Keratinocyte (primary cell): ENCODE results near the gene A3GALT2. TPM values are rescaled to one million over a fixed set of nuclear protein-coding genes. Genes with fewer than 3 reads are reported as not detected.

Experiments
- DNase-seq: peaks from one replicate; pipeline ENCODE4 v3.0.0-alpha.2; 2011; ENCODE audit warnings: low read depth, missing footprints, low spot score
- FAIRE-seq: peaks from 2 replicates; lab custom pipeline; 2011; peaks lifted over from hg19 to GRCh38; lab: Jason Lieb, UNC
- H2AFZ ChIP-seq: 2 replicates; pipeline ENCODE4 v1.6.0; 2012; ENCODE audit warnings: low read length, control low read depth, inconsistent platforms; ENCODE audit not compliant: control insufficient read depth
- H3K27ac ChIP-seq: 2 replicates; pipeline ENCODE4 v1.5.1; 2011; ENCODE audit warnings: low read length; ENCODE audit not compliant: control insufficient read depth, insufficient read depth
- H3K27me3 ChIP-seq: 3 replicates; pipeline ENCODE4 v1.6.0; 2011; ENCODE audit warnings: low read length; ENCODE audit not compliant: control insufficient read depth, insufficient read depth; ENCODE audit errors: extremely low read depth
- H3K36me3 ChIP-seq, 2 experiments: 2 replicates in 1 of 2; 3 replicates in 1 of 2; pipeline ENCODE4 v1.5.1; 2011; ENCODE audit warnings: low read length in 2 of 2, mild to moderate bottlenecking in 1 of 2; ENCODE audit not compliant: control insufficient read depth in 2 of 2, insufficient read depth in 2 of 2; ENCODE audit errors: extremely low read depth in 1 of 2
- H3K4me1 ChIP-seq: 3 replicates; pipeline ENCODE4 v1.5.1; 2011; ENCODE audit warnings: low read length; ENCODE audit not compliant: control insufficient read depth, insufficient read depth; ENCODE audit errors: extremely low read depth
- H3K4me2 ChIP-seq: 3 replicates; pipeline ENCODE4 v1.6.0; 2011; ENCODE audit warnings: low read depth, low read length; ENCODE audit not compliant: control insufficient read depth, insufficient read depth; ENCODE audit errors: extremely low read depth
- H3K4me3 ChIP-seq, 3 experiments: fragments of 200-600 bp in 1 of 3; sonication (generic) in 1 of 3; 2 replicates in 2 of 3; 3 replicates in 1 of 3; pipeline ENCODE4 v1.5.1; 2011 to 2016; ENCODE audit warnings: low read length in 3 of 3, mild to moderate bottlenecking in 3 of 3, control low read depth in 2 of 3, inconsistent platforms in 1 of 3, low read depth in 1 of 3, mixed read lengths in 1 of 3, mixed run types in 1 of 3, moderate library complexity in 1 of 3; ENCODE audit not compliant: control insufficient read depth in 2 of 3, insufficient read depth in 2 of 3; ENCODE audit errors: extremely low read depth in 1 of 3
- H3K79me2 ChIP-seq: 2 replicates; pipeline ENCODE4 v1.6.0; 2012; ENCODE audit warnings: low read length; ENCODE audit not compliant: control insufficient read depth, insufficient read depth
- H3K9ac ChIP-seq: 3 replicates; pipeline ENCODE4 v1.6.0; 2011; ENCODE audit warnings: low read length; ENCODE audit not compliant: control insufficient read depth, insufficient read depth; ENCODE audit errors: extremely low read depth
- H3K9me1 ChIP-seq: 3 replicates; pipeline ENCODE4 v1.6.0; 2011; ENCODE audit warnings: low read length; ENCODE audit not compliant: control insufficient read depth, insufficient read depth; ENCODE audit errors: extremely low read depth
- H3K9me3 ChIP-seq: 2 replicates; pipeline ENCODE4 v1.5.1; 2012; ENCODE audit warnings: low read depth, low read length; ENCODE audit not compliant: control insufficient read depth
- H4K20me1 ChIP-seq: 3 replicates; pipeline ENCODE4 v1.6.0; 2011; ENCODE audit warnings: low read length; ENCODE audit not compliant: control insufficient read depth, insufficient read depth; ENCODE audit errors: extremely low read depth
- CTCF ChIP-seq, 3 experiments: IDR thresholded peaks in 1 of 3; conservative IDR thresholded peaks in 1 of 3; optimal IDR thresholded peaks in 1 of 3; 2 replicates in 2 of 3; 3 replicates in 1 of 3; pipeline versions ENCODE3 to v1.5.1; 2011; ENCODE audit warnings: low read length in 3 of 3, mild to moderate bottlenecking in 3 of 3, moderate library complexity in 2 of 3, control low read depth in 1 of 3, inconsistent platforms in 1 of 3; ENCODE audit not compliant: insufficient read depth in 2 of 3; ENCODE audit errors: extremely low read depth in 1 of 3
- EZH2 ChIP-seq: IDR thresholded peaks from one replicate; pipeline ENCODE4 v1.6.1; 2012; ENCODE audit warnings: inconsistent platforms, mild to moderate bottlenecking, low read length, moderate library complexity
- dilution Hi-C: fragments of 300-500 bp; cut with MboI; formaldehyde crosslinking; loops from one replicate; pipeline ENCODE4 v1.7.0; 2020; ENCODE audit warnings: low sequenced_read_pairs; ENCODE audit not compliant: extremely low pct_ligation_motif_present
- polyA plus RNA-seq, 5 experiments: library from polyadenylated mRNA; depleted of rRNA in 3 of 5; stranded (reverse) in 3 of 5; stranded (forward) in 1 of 5; unstranded in 1 of 5; fragments of >200 nt; gene quantifications; 1 replicate in 1 of 5; 2 replicates in 3 of 5; 3 replicates in 1 of 5; pipeline versions ENCODE4 v1.2.1 to v1.2.3, GENCODE V29; 2011 to 2012; ENCODE audit warnings: missing spikeins in 2 of 5, low read depth in 1 of 5, low replicate concordance in 1 of 5

A3GALT2 gene
- polyA plus RNA-seq, 1 donor (not counting 4 experiments of a cell fraction or from before 2014, with no cell fraction given) = not detected

DNA sequence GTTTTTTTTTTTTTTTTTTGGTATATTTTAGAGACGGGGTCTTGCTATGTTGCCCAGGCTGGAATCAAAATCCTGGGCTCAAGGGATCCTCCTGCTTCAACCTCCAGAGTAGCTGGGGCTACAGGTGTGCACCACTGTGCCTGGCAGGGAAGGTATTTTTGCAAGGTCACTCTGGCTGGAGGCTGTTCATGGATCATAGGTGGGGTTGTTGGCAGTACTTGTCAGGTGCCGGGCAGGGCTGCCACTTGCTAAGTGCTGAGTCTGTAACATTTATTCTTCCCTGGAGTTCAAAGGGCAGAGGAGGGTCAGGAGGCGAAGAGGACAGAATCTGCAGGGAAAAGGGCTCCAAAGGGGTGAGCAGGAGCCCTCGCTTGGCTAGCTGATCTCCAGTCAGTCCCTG is 24.1 kb downstream of the A3GALT2 start:
- H3K27ac ChIP-seq = no peak overlapping the region
- no peak overlapping the region for H3K4me2 ChIP-seq
- FAIRE-seq = no peak
- no peak overlapping the region for H2AFZ ChIP-seq
- no peak for DNase-seq
- H3K9me1 ChIP-seq = no peaks in the 10 kb centered on the region
- TF ChIP-seq CTCF (optimal IDR thresholded peaks at IDR 0.05 in 1 of 3, IDR thresholded peaks at IDR 0.05 in 1 of 3, conservative IDR thresholded peaks at IDR 0.05 in 1 of 3; ENCODE audit: extremely low read depth in 1 of 3, insufficient read depth in 2 of 3, low read length in 3 of 3) (no peak), EZH2 (no peak)
- no peaks in the 10 kb centered on the region for H3K9me3 ChIP-seq
- peaks cover 2 to 4% of the 10 kb centered on the region in 2 experiments for H3K36me3 ChIP-seq
- H3K79me2 ChIP-seq = no peaks in the 10 kb centered on the region
- dilution Hi-C loops = no loop called here
- H3K4me3 ChIP-seq = no peak overlapping the region
- H3K4me1 ChIP-seq = peaks cover 3% of the 10 kb centered on the region
- H3K9ac ChIP-seq = no peak overlapping the region
- H3K27me3 ChIP-seq = no peaks in the 10 kb centered on the region
- H4K20me1 ChIP-seq = no peaks in the 10 kb centered on the region

DNA sequence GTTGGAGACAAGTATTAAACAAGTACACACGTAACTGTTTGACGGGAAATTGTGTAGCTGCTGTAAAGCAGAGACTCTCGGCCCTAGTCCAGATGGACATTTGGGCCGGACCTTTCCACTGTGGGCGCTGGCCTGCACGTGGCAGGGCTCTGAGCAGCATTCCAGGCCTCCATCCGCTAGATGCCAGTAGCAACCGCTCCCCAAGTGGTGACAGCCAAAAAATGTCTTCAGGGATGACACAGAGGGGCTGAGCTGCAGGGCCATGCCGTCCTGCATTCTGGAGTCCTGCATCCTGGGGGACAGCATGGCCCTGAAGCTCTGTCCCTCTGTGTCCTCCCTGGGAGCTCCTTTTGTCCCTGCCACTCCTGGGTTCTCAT is 24.8 kb downstream of the A3GALT2 start:
- Histone ChIP-seq H3K4me3 (no peak overlapping the region), H3K9ac (no peak overlapping the region), H3K4me2 (no peak overlapping the region), H3K9me1 (no peaks in the 10 kb centered on the region), H2AFZ (no peak overlapping the region), H3K9me3 (no peaks in the 10 kb centered on the region), H3K36me3 (peaks cover 2 to 4% of the 10 kb centered on the region in 2 experiments), H3K27ac (no peak overlapping the region), H3K79me2 (no peaks in the 10 kb centered on the region), H3K27me3 (no peaks in the 10 kb centered on the region), H3K4me1 (peaks cover 3% of the 10 kb centered on the region), H4K20me1 (no peaks in the 10 kb centered on the region)
- TF ChIP-seq EZH2 (no peak), CTCF (optimal IDR thresholded peaks at IDR 0.05 in 1 of 3, IDR thresholded peaks at IDR 0.05 in 1 of 3, conservative IDR thresholded peaks at IDR 0.05 in 1 of 3; ENCODE audit: extremely low read depth in 1 of 3, insufficient read depth in 2 of 3, low read length in 3 of 3) (no peak)
- dilution Hi-C loops = no loop called here
- FAIRE-seq (no peak), DNase-seq (no peak)
